Fibroblast of lung (primary cell): ENCODE measurements around the gene ZP4.

Experiments used
- CTCF ChIP-seq, 2 donors: IDR thresholded peaks in 1 of 2; conservative IDR thresholded peaks in 1 of 2; 1 replicate in 1 of 2; 2 replicates in 1 of 2; pipeline ENCODE4 v1.5.1; 2011 to 2012; ENCODE audit warnings: low read length in 2 of 2, control low read depth in 1 of 2, inconsistent platforms in 1 of 2, low read depth in 1 of 2, mild to moderate bottlenecking in 1 of 2
- EZH2 ChIP-seq: IDR thresholded peaks from 2 replicates; pipeline ENCODE4 v1.5.1; 2012; ENCODE audit warnings: low read length, control low read depth, mild to moderate bottlenecking; ENCODE audit errors: missing control alignments

GRCh38 chr1:237931581-237931980 lies 40.9 kb upstream of the ZP4 start:
- TF ChIP-seq CTCF (conservative IDR thresholded peaks at IDR 0.05 in 1 of 2, IDR thresholded peaks at IDR 0.05 in 1 of 2; ENCODE audit: low read depth in 1 of 2, low read length in 2 of 2) (no peak), EZH2 (no peak)
